SU-DHL-6 (cell line): ENCODE measurements around the gene MEA1.

Experiments used
- H2AFZ ChIP-seq: fragments of 200-600 bp; sonication (generic); 2 replicates; pipeline ENCODE4 v1.6.1; 2014; ENCODE audit warnings: low read depth, mild to moderate bottlenecking, moderate library complexity, mixed read lengths, antibody characterized with exemption, low read length; ENCODE audit not compliant: severe bottlenecking
- H3F3A ChIP-seq: fragments of 200-600 bp; shearing (Covaris generic); 2 replicates; pipeline ENCODE4 v1.6.0; 2016; ENCODE audit warnings: antibody characterized with exemption, mild to moderate bottlenecking; ENCODE audit not compliant: insufficient read depth
- H3K27ac ChIP-seq: fragments of 200-600 bp; sonication (generic); 2 replicates; pipeline ENCODE4 v1.5.1; 2016; ENCODE audit warnings: low read depth, mild to moderate bottlenecking, low read length, moderate library complexity, mixed read lengths
- H3K27me3 ChIP-seq: fragments of 200-600 bp; sonication (generic), shearing (Covaris generic); 2 replicates; pipeline ENCODE4 v1.6.0; 2014; ENCODE audit warnings: mild to moderate bottlenecking, low read length
- H3K36me3 ChIP-seq: fragments of 200-600 bp; sonication (generic); 2 replicates; pipeline ENCODE4 v1.6.1; 2014; ENCODE audit warnings: mild to moderate bottlenecking, low read length, mixed read lengths
- H3K4me2 ChIP-seq: fragments of 300-600, 200-600 bp; shearing (Covaris generic), sonication (generic); 2 replicates; pipeline ENCODE4 v1.6.0; 2014; ENCODE audit warnings: low read length, low read depth, mild to moderate bottlenecking; ENCODE audit not compliant: poor library complexity, severe bottlenecking
- H3K4me3 ChIP-seq: fragments of 200-600 bp; sonication (generic); 2 replicates; pipeline ENCODE4 v1.5.1; 2014; ENCODE audit warnings: antibody characterized with exemption, low read length, mild to moderate bottlenecking, mixed read lengths; ENCODE audit not compliant: insufficient read depth, poor library complexity, severe bottlenecking
- H3K79me2 ChIP-seq: fragments of 200-600 bp; sonication (generic); 2 replicates; pipeline ENCODE4 v1.6.1; 2014; ENCODE audit warnings: mild to moderate bottlenecking, low read length, moderate library complexity; ENCODE audit not compliant: insufficient read depth
- H3K9ac ChIP-seq: fragments of 200-600 bp; sonication (generic); 2 replicates; pipeline ENCODE4 v1.7.0; 2014; ENCODE audit warnings: mild to moderate bottlenecking, low read length
- H3K9me2 ChIP-seq: fragments of 200-600 bp; sonication (generic); replicated peaks from 2 replicates; pipeline ENCODE4 v1.6.1; 2014; ENCODE audit warnings: low read length; ENCODE audit not compliant: insufficient read depth
- H3K9me3 ChIP-seq: fragments of 200-600 bp; sonication (generic); 2 replicates; pipeline ENCODE4 v1.6.1; 2014; ENCODE audit warnings: low read length, mixed read lengths; ENCODE audit not compliant: insufficient read depth
- H4K20me1 ChIP-seq: fragments of 200-600 bp; sonication (generic); 2 replicates; pipeline ENCODE4 v1.6.1; 2014; ENCODE audit warnings: low read depth, mild to moderate bottlenecking, antibody characterized with exemption, low read length, moderate library complexity, mixed read lengths
- EZH2phosphoT487 ChIP-seq: fragments of 200-600 bp; sonication (generic), shearing (Covaris generic); conservative IDR thresholded peaks from 2 replicates; pipeline ENCODE4 v1.6.1; 2018; ENCODE audit warnings: mild to moderate bottlenecking, antibody characterized with exemption, low read length, moderate library complexity, mixed read lengths
- TF ChIP-seq, protein P1 (sequence below): fragments of 200-600 bp; sonication (generic); IDR thresholded peaks from one replicate; pipeline ENCODE4 v1.5.1; 2017; ENCODE audit warnings: antibody characterized with exemption, mild to moderate bottlenecking, low read length, moderate library complexity; ENCODE audit not compliant: insufficient read depth, poor library complexity, severe bottlenecking

MEA1 gene

DNA sequence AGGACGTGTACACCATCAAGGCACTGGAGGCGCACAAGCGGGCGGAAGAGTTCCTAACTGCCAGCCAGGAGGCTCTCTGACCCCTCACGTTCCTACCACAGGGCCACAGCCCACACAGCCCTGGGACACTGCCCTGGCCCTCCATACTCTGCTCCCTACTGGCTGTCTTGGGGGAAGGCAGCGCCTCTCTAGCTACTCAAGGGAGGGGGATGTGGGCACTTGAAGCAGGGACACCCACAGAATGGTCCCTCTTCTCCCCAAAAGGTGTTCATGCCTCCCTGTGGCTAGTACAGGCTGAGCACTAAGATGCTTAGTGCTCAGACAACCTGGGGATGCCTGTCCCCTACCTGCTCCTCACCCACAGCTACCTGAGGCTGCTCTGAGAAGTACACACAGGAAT lies 2.5 kb downstream of the MEA1 start:
- no peak overlapping the region for H3K4me2 ChIP-seq
- no peak overlapping the region for H3K4me3 ChIP-seq
- no peak overlapping the region for H3K27ac ChIP-seq
- H3K79me2 ChIP-seq = peaks cover 36% of the 10 kb centered on the region
- H3K9ac ChIP-seq = no peak overlapping the region
- TF ChIP-seq EZH2phosphoT487 = no peak
- TF ChIP-seq, protein P1, sequence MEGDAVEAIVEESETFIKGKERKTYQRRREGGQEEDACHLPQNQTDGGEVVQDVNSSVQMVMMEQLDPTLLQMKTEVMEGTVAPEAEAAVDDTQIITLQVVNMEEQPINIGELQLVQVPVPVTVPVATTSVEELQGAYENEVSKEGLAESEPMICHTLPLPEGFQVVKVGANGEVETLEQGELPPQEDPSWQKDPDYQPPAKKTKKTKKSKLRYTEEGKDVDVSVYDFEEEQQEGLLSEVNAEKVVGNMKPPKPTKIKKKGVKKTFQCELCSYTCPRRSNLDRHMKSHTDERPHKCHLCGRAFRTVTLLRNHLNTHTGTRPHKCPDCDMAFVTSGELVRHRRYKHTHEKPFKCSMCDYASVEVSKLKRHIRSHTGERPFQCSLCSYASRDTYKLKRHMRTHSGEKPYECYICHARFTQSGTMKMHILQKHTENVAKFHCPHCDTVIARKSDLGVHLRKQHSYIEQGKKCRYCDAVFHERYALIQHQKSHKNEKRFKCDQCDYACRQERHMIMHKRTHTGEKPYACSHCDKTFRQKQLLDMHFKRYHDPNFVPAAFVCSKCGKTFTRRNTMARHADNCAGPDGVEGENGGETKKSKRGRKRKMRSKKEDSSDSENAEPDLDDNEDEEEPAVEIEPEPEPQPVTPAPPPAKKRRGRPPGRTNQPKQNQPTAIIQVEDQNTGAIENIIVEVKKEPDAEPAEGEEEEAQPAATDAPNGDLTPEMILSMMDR = no peak
- H3K27me3 ChIP-seq = no peaks in the 10 kb centered on the region
- no peaks in the 10 kb centered on the region for H3K9me2 ChIP-seq
- no peaks in the 10 kb centered on the region for H4K20me1 ChIP-seq
- no peak overlapping the region for H2AFZ ChIP-seq
- H3K9me3 ChIP-seq = no peaks in the 10 kb centered on the region
- H3K36me3 ChIP-seq = no peaks in the 10 kb centered on the region
- no peaks in the 10 kb centered on the region for H3F3A ChIP-seq

DNA sequence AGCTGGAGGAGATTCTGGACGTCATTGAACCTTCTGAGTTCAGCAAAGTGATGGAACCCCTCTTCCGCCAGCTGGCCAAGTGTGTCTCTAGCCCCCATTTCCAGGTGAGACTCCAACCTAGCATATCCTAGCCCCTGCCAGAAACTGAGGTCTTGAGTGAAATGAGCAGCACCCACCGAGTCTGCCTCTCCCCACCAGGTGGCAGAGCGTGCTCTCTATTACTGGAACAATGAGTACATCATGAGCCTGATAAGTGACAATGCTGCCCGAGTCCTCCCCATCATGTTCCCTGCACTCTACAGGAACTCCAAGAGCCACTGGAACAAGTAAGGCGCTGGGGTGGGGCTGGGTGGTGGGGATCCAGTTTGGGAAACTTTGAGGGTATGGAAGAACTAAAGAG lies 4.6 kb downstream of the MEA1 start:
- no peaks in the 10 kb centered on the region for H3K27me3 ChIP-seq
- no peak overlapping the region for H3K9ac ChIP-seq
- no peaks in the 10 kb centered on the region for H3K9me2 ChIP-seq
- no peaks in the 10 kb centered on the region for H3F3A ChIP-seq
- no peak overlapping the region for H2AFZ ChIP-seq
- peaks cover 16% of the 10 kb centered on the region for H3K79me2 ChIP-seq
- H3K27ac ChIP-seq = no peak overlapping the region
- TF ChIP-seq EZH2phosphoT487 = no peak
- TF ChIP-seq, protein P1 = peak; percentile 86
- no peak overlapping the region for H3K4me3 ChIP-seq
- no peaks in the 10 kb centered on the region for H3K36me3 ChIP-seq
- H3K9me3 ChIP-seq = no peaks in the 10 kb centered on the region
- H3K4me2 ChIP-seq = no peak overlapping the region
- no peaks in the 10 kb centered on the region for H4K20me1 ChIP-seq

DNA sequence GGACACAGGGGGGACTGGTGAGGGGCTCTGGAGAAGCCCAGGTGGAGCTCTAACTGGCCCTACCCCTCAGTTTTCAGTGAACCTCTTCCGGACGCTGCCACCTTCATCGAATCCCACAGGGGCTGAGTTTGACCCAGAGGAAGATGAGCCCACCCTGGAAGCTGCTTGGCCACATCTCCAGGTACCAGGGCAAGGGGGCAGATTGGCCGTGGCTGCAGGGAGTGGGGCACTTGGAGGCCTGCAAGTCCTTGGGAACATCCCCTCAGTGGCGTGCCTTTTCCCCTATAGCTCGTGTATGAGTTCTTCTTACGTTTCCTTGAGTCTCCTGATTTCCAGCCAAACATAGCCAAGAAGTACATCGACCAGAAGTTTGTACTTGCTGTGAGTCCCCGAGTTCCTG lies 6.6 kb downstream of the MEA1 start:
- no peaks in the 10 kb centered on the region for H4K20me1 ChIP-seq
- peaks cover 2% of the 10 kb centered on the region; the same call in 1 of the 2 replicates for H3K79me2 ChIP-seq
- no peak overlapping the region for H3K4me2 ChIP-seq
- TF ChIP-seq EZH2phosphoT487 = no peak
- TF ChIP-seq, protein P1 = no peak
- no peak overlapping the region for H3K4me3 ChIP-seq
- no peak overlapping the region for H3K9ac ChIP-seq
- no peaks in the 10 kb centered on the region for H3K9me3 ChIP-seq
- H2AFZ ChIP-seq = no peak overlapping the region
- no peaks in the 10 kb centered on the region for H3K36me3 ChIP-seq
- peaks cover 3% of the 10 kb centered on the region; the same call in 1 of the 2 replicates for H3F3A ChIP-seq
- H3K27me3 ChIP-seq = no peaks in the 10 kb centered on the region
- no peak overlapping the region for H3K27ac ChIP-seq
- H3K9me2 ChIP-seq = no peaks in the 10 kb centered on the region

DNA sequence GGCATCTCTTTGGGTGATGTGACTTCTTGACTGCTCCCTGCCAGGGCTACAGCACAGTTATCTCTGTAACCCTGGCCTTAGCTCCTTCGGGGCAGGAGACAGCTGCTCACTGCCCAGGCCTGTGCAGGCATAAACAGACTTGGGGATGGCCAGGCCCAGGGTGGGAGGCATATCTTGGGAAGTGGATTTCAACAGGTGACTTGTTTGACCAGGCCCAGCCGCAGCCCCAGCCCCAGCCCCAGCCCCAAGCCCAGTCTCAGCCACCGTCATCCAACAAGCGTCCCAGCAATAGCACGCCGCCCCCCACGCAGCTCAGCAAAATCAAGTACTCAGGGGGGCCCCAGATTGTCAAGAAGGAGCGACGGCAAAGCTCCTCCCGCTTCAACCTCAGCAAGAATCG lies 7.5 kb downstream of the MEA1 start:
- no peaks in the 10 kb centered on the region for H3K36me3 ChIP-seq
- TF ChIP-seq, protein P1 = no peak
- no peak for TF ChIP-seq EZH2phosphoT487
- H3K4me3 ChIP-seq = no peak overlapping the region
- H3K9me2 ChIP-seq = no peaks in the 10 kb centered on the region
- H3F3A ChIP-seq = peaks cover 3% of the 10 kb centered on the region; the same call in 1 of the 2 replicates
- no peak overlapping the region for H3K27ac ChIP-seq
- H3K27me3 ChIP-seq = no peaks in the 10 kb centered on the region
- no peak overlapping the region for H3K9ac ChIP-seq
- no peaks in the 10 kb centered on the region for H3K79me2 ChIP-seq
- no peak overlapping the region for H2AFZ ChIP-seq
- H3K4me2 ChIP-seq = no peak overlapping the region
- no peaks in the 10 kb centered on the region for H4K20me1 ChIP-seq
- no peaks in the 10 kb centered on the region for H3K9me3 ChIP-seq
